A673 (cell line): ENCODE measurements around the gene C19orf38.

Source experiments
- EZH2 ChIP-seq: fragments of 200-600 bp; sonication (generic); IDR thresholded peaks from 2 replicates; pipeline ENCODE4 v1.6.1; 2017; ENCODE audit warnings: borderline replicate concordance, low read depth, mild to moderate bottlenecking, mixed read lengths, antibody characterized with exemption, low read length; ENCODE audit not compliant: poor library complexity, severe bottlenecking
- TF ChIP-seq, protein P1 (sequence below): fragments of 300-800, 200-600 bp; sonication (generic); conservative IDR thresholded peaks from 2 replicates; pipeline ENCODE4 v1.5.1; 2017; ENCODE audit warnings: low read depth, mild to moderate bottlenecking, antibody characterized with exemption, low read length, moderate library complexity, mixed read lengths

DNA sequence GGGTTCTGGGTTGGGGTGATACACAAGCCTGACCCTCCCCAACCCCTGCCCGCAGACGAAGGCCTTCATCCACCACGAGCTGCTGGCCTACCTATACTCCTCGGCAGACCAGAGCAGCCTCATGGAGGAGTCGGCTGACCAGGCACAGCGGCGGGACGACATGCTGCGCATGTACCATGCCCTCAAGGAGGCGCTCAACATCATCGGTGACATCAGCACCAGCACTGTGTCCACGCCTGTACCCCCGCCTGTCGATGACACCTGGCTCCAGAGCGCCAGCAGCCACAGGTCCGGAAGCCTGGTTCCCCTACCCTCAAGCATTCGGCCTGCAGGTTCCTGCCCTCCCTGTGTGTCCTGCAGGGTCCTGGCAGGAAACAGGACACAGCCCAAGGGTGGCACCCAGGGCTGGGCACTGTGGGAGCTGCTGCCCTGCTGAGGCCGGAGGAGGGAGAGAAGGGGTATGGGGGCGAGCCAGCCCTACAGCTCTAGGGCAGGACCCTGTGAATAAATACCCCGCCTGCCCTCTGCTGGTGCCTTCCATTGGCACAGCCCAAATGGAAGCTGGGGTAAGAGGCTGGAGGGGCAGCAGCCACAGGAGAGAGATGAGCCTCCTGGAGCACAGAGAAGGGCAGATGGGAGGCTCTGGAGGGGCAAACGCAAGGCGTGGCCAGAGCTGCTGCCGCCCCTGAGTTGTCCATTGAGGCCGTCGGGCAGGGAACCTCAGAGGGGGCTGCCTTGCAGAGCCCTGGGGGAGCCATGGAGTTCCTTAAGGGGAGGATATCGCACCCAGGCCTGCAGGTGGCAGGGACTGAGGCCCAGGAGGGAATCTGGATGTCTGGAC, 19.0 kb upstream of the C19orf38 start:
- TF ChIP-seq, protein P1, sequence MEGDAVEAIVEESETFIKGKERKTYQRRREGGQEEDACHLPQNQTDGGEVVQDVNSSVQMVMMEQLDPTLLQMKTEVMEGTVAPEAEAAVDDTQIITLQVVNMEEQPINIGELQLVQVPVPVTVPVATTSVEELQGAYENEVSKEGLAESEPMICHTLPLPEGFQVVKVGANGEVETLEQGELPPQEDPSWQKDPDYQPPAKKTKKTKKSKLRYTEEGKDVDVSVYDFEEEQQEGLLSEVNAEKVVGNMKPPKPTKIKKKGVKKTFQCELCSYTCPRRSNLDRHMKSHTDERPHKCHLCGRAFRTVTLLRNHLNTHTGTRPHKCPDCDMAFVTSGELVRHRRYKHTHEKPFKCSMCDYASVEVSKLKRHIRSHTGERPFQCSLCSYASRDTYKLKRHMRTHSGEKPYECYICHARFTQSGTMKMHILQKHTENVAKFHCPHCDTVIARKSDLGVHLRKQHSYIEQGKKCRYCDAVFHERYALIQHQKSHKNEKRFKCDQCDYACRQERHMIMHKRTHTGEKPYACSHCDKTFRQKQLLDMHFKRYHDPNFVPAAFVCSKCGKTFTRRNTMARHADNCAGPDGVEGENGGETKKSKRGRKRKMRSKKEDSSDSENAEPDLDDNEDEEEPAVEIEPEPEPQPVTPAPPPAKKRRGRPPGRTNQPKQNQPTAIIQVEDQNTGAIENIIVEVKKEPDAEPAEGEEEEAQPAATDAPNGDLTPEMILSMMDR: peak; percentile 31; the same call in 1 of the 2 replicates
- no peak for TF ChIP-seq EZH2
